HepG2 (cell line): ENCODE data around the gene TMEM33. TPM values are rescaled to one million over a fixed set of nuclear protein-coding genes. Genes with fewer than 3 reads are reported as not detected.

ENCODE experiments used
- BORCS8-MEF2B ChIP-seq: sonication (generic); formaldehyde crosslinking; IDR thresholded peaks from 2 replicates; pipeline ENCODE4 v1.8.0; 2022; ENCODE audit warnings: mild to moderate bottlenecking, missing genetic modification reagents
- CSRNP2 ChIP-seq: sonication (generic); formaldehyde crosslinking; conservative IDR thresholded peaks from 2 replicates; pipeline ENCODE4 v1.8.0; 2022; ENCODE audit warnings: low read depth, missing genetic modification reagents
- E2F5 ChIP-seq: sonication (generic); formaldehyde crosslinking; conservative IDR thresholded peaks from 2 replicates; pipeline ENCODE4 v1.4.0; 2020; ENCODE audit warnings: missing genetic modification reagents
- MLXIP ChIP-seq: sonication (generic); formaldehyde crosslinking; IDR thresholded peaks from 2 replicates; pipeline ENCODE4 v1.9.0; 2021; ENCODE audit warnings: missing genetic modification reagents, borderline replicate concordance
- NCOA2 ChIP-seq: sonication (generic); formaldehyde crosslinking; IDR thresholded peaks from 2 replicates; pipeline ENCODE4 v1.8.0; 2022; ENCODE audit warnings: inconsistent platforms
- NONO ChIP-seq, 2 experiments: fragments of 450-650 bp in 1 of 2; sonication (generic) in 1 of 2; formaldehyde crosslinking in 1 of 2; IDR thresholded peaks in 1 of 2; conservative IDR thresholded peaks in 1 of 2; 2 replicates each; pipeline versions ENCODE4 v1.6.1 to v1.8.0; 2017 to 2022; ENCODE audit warnings: mild to moderate bottlenecking in 1 of 2, missing genetic modification reagents in 1 of 2, moderate library complexity in 1 of 2
- PLRG1 ChIP-seq: fragments of 450-650 bp; conservative IDR thresholded peaks from 2 replicates; pipeline ENCODE4 v1.6.1; 2016
- RAD51 ChIP-seq: fragments of 450-650 bp; IDR thresholded peaks from 2 replicates; pipeline ENCODE4 v1.6.1; 2016; ENCODE audit warnings: borderline replicate concordance
- SIN3A ChIP-seq: IDR thresholded peaks from 2 replicates; pipeline ENCODE4 v1.6.1; 2011; ENCODE audit warnings: low read depth, mild to moderate bottlenecking, control low read depth, low read length, borderline replicate concordance
- SIX4 ChIP-seq: sonication (generic); formaldehyde crosslinking; IDR thresholded peaks from 2 replicates; pipeline ENCODE4 v1.4.0; 2020; ENCODE audit warnings: missing genetic modification reagents
- SRSF9 ChIP-seq: fragments of 200-400 bp; formaldehyde crosslinking; IDR thresholded peaks from 2 replicates; pipeline ENCODE4 v1.6.1; 2018; ENCODE audit warnings: borderline replicate concordance, mild to moderate bottlenecking, low read depth, low read length; ENCODE audit not compliant: insufficient read depth, poor library complexity, severe bottlenecking
- TCF12 ChIP-seq, 2 experiments: fragments of 450-650 bp in 1 of 2; sonication (generic) in 1 of 2; formaldehyde crosslinking in 1 of 2; IDR thresholded peaks; 2 replicates each; pipeline versions ENCODE4 v1.6.1 to v1.8.0; 2017 to 2022; ENCODE audit warnings: antibody characterized with exemption in 1 of 2, mild to moderate bottlenecking in 1 of 2, missing genetic modification reagents in 1 of 2, moderate library complexity in 1 of 2
- TCF7L2 ChIP-seq: IDR thresholded peaks from 2 replicates; pipeline ENCODE4 v1.6.1; 2011; ENCODE audit warnings: mild to moderate bottlenecking, low read depth, low read length, moderate library complexity
- ZIK1 ChIP-seq: sonication (generic); formaldehyde crosslinking; IDR thresholded peaks from 2 replicates; pipeline ENCODE4 v1.5.0; 2020; ENCODE audit warnings: mild to moderate bottlenecking, low read depth, missing genetic modification reagents, borderline replicate concordance
- ZNF557 ChIP-seq: sonication (generic); formaldehyde crosslinking; IDR thresholded peaks from 2 replicates; pipeline ENCODE4 v1.4.0; 2020; ENCODE audit warnings: missing genetic modification reagents
- ZNF614 ChIP-seq: IDR thresholded peaks from 2 replicates; pipeline ENCODE4 v1.6.1; 2018; ENCODE audit warnings: missing biosample characterization, missing genetic modification reagents, inconsistent platforms, borderline replicate concordance
- ZNF710 ChIP-seq: sonication (generic); formaldehyde crosslinking; IDR thresholded peaks from 2 replicates; pipeline ENCODE4 v1.5.0; 2020; ENCODE audit warnings: mild to moderate bottlenecking, missing genetic modification reagents, borderline replicate concordance
- ZNF713 ChIP-seq: sonication (generic); formaldehyde crosslinking; IDR thresholded peaks from 2 replicates; pipeline ENCODE4 v1.4.0; 2020; ENCODE audit warnings: mild to moderate bottlenecking, missing genetic modification reagents
- ZNF775 ChIP-seq: sonication (generic); formaldehyde crosslinking; IDR thresholded peaks from 2 replicates; pipeline ENCODE4 v1.4.0; 2020; ENCODE audit warnings: missing genetic modification reagents, mild to moderate bottlenecking, moderate library complexity, borderline replicate concordance
- ZNF777 ChIP-seq: sonication (generic); formaldehyde crosslinking; IDR thresholded peaks from 2 replicates; pipeline ENCODE4 v1.4.0; 2020; ENCODE audit warnings: missing genetic modification reagents
- polyA plus RNA-seq, 8 experiments: library from polyadenylated mRNA; depleted of rRNA in 3 of 8; stranded (reverse) in 7 of 8; unstranded in 1 of 8; fragments of >200 nt; fragmentation: Illumina TruSeq in 4 of 8; extraction: Trizol in 4 of 8; gene quantifications; 2 replicates each; pipeline versions ENCODE4 v1.2.1 to v1.2.3, GENCODE V29; 2011 to 2016; ENCODE audit warnings: low read depth in 4 of 8, missing spikeins in 1 of 8, mixed read lengths in 1 of 8; ENCODE audit not compliant: insufficient read depth in 1 of 8
- total RNA-seq, 5 experiments: library from RNA; depleted of rRNA; stranded (reverse); fragments of >200 nt; fragmentation: Illumina TruSeq; extraction: Trizol; gene quantifications; 2 replicates each; pipeline ENCODE4 v1.2.3, GENCODE V29; 2016; ENCODE audit warnings: low read depth in 1 of 5

The TMEM33 gene
- total and polyA plus RNA-seq, 2 of the 13 experiments (the other 11 are each of a cell fraction or from before 2014, with no cell fraction given) = 36.1 to 66.6 TPM

DNA sequence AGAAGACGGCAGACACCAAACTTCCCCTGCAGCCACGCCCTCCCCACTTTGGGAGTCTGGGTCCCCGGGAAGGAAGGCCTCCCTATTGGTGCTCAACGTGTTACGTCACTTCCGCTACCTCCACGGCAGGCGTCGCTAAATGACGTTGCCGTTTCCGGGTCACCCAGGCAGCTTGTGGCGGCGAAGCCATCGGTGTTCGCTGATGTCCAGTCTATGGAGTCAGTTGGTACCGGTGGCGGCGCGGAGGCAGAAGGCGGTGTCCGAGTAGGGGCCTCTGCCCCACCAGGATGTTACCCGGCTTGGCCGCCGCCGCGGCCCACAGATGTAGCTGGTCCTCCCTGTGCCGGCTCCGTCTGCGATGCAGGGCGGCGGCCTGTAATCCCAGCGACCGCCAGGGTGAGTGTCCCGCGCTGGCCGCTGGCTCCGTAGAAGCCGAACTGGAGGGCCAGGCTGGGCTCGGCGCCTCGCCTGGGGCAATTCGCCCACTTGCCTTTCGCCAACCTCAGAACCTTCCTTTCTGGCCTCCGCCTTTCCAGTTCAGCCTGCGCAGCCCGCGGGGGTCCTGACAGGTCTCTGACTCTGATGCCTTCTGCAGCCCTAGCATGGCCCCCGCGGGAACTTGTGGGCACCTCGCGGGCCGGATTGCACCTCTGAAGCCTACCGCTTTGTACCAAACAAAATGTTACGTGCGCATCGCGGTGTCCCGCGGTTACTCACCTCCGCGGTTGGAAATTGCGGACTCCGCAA is 55.3 kb downstream of the TMEM33 start, which contains the start of gene SLC30A9 (continued):
- TF ChIP-seq SRSF9 (no peak), NONO (IDR thresholded peaks at IDR 0.05) (no peak), NONO (CRISPR knock-in tag; conservative IDR thresholded peaks at IDR 0.05) (peak; percentile 84), ZNF614 (CRISPR knock-in tag) (peak; percentile 38; the same call in 1 of the 2 replicates), ZNF710 (CRISPR knock-in tag) (no peak), SIX4 (CRISPR knock-in tag) (no peak), BORCS8-MEF2B (no peak), MLXIP (CRISPR knock-in tag) (no peak), CSRNP2 (CRISPR knock-in tag) (no peak), PLRG1 (no peak), E2F5 (CRISPR knock-in tag) (no peak), TCF12 (IDR thresholded peaks at IDR 0.05) (no peak), TCF12 (CRISPR knock-in tag; IDR thresholded peaks at IDR 0.05) (no peak), TCF7L2 (no peak), SIN3A (peak; percentile 91; the same call in 1 of the 2 replicates), ZIK1 (0 out of 2 replicates have a peak, but pooled peaks have one; percentile 72), ZNF777 (CRISPR knock-in tag) (peak; percentile 45; the same call in 1 of the 2 replicates), ZNF775 (CRISPR knock-in tag) (no peak), ZNF713 (CRISPR knock-in tag) (no peak), NCOA2 (CRISPR knock-in tag) (no peak; the same call in 1 of the 2 replicates), RAD51 (no peak), ZNF557 (no peak)
